Stimulated activated CD4-positive, alpha-beta T cell treated with anti-CD3 and anti-CD28 coated beads, Interleukin-2, amount 100 ng/mL, for 24 hours (primary cell): ENCODE measurements around the gene STRN3.
"Not testable (repeated sequence)": the region's sequence is repeated elsewhere in the genome, so short reads cannot be mapped to it uniquely, and the experiment has no call there.

Experiments
- DNase-seq, 2 donors: peaks; one replicate each; pipeline ENCODE4 v3.0.0-alpha.2; 2020

The STRN3 gene

GRCh38 chr14:31026077-31026449, at the start of gene STRN3:
TSS of gene STRN3 (minus strand) at chr14:31026379. CDS start at chr14:31026185, 194 bp downstream.
- no peak for DNase-seq

- DNase-seq, result no peak
Observed at GRCh38 chr14:31075144-31075543, 49.0 kb upstream of the STRN3 start.

- DNase-seq, result no peak
Observed at GRCh38 chr14:31071151-31071550, 45.0 kb upstream of the STRN3 start.

GRCh38 chr14:31070431-31070830, 44.3 kb upstream of the STRN3 start:
- DNase-seq, result no peak

- DNase-seq, result no peak
Observed at GRCh38 chr14:31069343-31069742, 43.2 kb upstream of the STRN3 start.

GRCh38 chr14:31068235-31068634, 42.1 kb upstream of the STRN3 start:
- no peak for DNase-seq

GRCh38 chr14:31062908-31063307, 36.7 kb upstream of the STRN3 start:
- not testable (repeated sequence) for DNase-seq

- no peak for DNase-seq
Observed at GRCh38 chr14:31060253-31060875, 34.2 kb upstream of the STRN3 start.

- no peak for DNase-seq
Observed at GRCh38 chr14:31059152-31059924, 33.2 kb upstream of the STRN3 start.

- DNase-seq, result no peak
Observed at GRCh38 chr14:31057701-31058364, 31.7 kb upstream of the STRN3 start.

- DNase-seq, result no peak
Observed at GRCh38 chr14:31057035-31057434, 30.9 kb upstream of the STRN3 start.

- not testable (repeated sequence) for DNase-seq
Observed at GRCh38 chr14:31052905-31053586, 26.9 kb upstream of the STRN3 start.

GRCh38 chr14:31051511-31051910, 25.3 kb upstream of the STRN3 start:
- no peak for DNase-seq

- no peak for DNase-seq
Observed at GRCh38 chr14:31051023-31051422, 24.8 kb upstream of the STRN3 start.

GRCh38 chr14:31047503-31047902, 21.3 kb upstream of the STRN3 start:
- no peak for DNase-seq

- DNase-seq, result no peak
Observed at GRCh38 chr14:31045501-31046080, 19.4 kb upstream of the STRN3 start.

GRCh38 chr14:31043379-31043778, 17.2 kb upstream of the STRN3 start:
- no peak for DNase-seq

- not testable (repeated sequence) for DNase-seq
Observed at GRCh38 chr14:31042893-31043292, 16.7 kb upstream of the STRN3 start.

GRCh38 chr14:31042300-31042699, 16.1 kb upstream of the STRN3 start:
- DNase-seq, result no peak

- DNase-seq, result no peak
Observed at GRCh38 chr14:31038521-31039166, 12.5 kb upstream of the STRN3 start.

GRCh38 chr14:31037709-31038221, 11.6 kb upstream of the STRN3 start:
- no peak for DNase-seq

- DNase-seq, result no peak
Observed at GRCh38 chr14:31036552-31036951, 10.4 kb upstream of the STRN3 start.
